H1 (cell line): Measurements from ENCODE around the gene RCOR2. TPM values are rescaled to one million over a fixed set of nuclear protein-coding genes. Genes with fewer than 3 reads are reported as not detected.

Experiments used
- CTCF ChIA-PET: fragments of 300-600 bp; sonication (Branson Sonifier 250); formaldehyde crosslinking; loops from one replicate; lab custom pipeline; 2021; ENCODE audit not compliant: partially characterized antibody; lab: Charles Lee
- POLR2A ChIA-PET: fragments of 300-600 bp; sonication (Branson Sonifier 250); formaldehyde crosslinking; loops from one replicate; lab custom pipeline; 2021; ENCODE audit warnings: inconsistent platforms; ENCODE audit not compliant: partially characterized antibody; lab: Charles Lee
- DNase-seq, 2 experiments: peaks; one replicate each; pipeline versions ENCODE4 v3.0.0 to v3.0.0-alpha.2; 2010 to 2022; ENCODE audit warnings: low spot score in 2 of 2, low read depth in 1 of 2, mixed read lengths in 1 of 2
- FAIRE-seq: peaks from 2 replicates; lab custom pipeline; 2011; peaks lifted over from hg19 to GRCh38; lab: Jason Lieb, UNC
- H2AFZ ChIP-seq: 2 replicates; pipeline ENCODE4 v1.8.1; 2012; ENCODE audit warnings: low read length, inconsistent platforms
- H2AK5ac ChIP-seq: 2 replicates; pipeline ENCODE4 v1.6.1; 2013; ENCODE audit warnings: low read depth, low read length
- H2BK120ac ChIP-seq: replicated peaks from 2 replicates; pipeline ENCODE3; 2013; ENCODE audit warnings: low read depth, low read length, inconsistent platforms
- H2BK12ac ChIP-seq: 2 replicates; pipeline ENCODE4 v1.6.1; 2013; ENCODE audit warnings: low read depth, low read length
- H2BK15ac ChIP-seq: 2 replicates; pipeline ENCODE4 v1.6.1; 2013; ENCODE audit warnings: low read length
- H2BK20ac ChIP-seq: 2 replicates; pipeline ENCODE4 v1.6.1; 2013; ENCODE audit warnings: low read length
- H2BK5ac ChIP-seq: 2 replicates; pipeline ENCODE4 v1.6.1; 2013; ENCODE audit warnings: low read depth, low read length
- H3K14ac ChIP-seq: 2 replicates; pipeline ENCODE4 v1.6.1; 2013; ENCODE audit warnings: inconsistent platforms; ENCODE audit not compliant: insufficient read length
- H3K18ac ChIP-seq: 2 replicates; pipeline ENCODE4 v1.6.1; 2013; ENCODE audit warnings: low read length; ENCODE audit errors: extremely low read depth
- H3K23ac ChIP-seq: 2 replicates; pipeline ENCODE4 v1.6.1; 2013; ENCODE audit warnings: inconsistent platforms; ENCODE audit not compliant: insufficient read length
- H3K23me2 ChIP-seq: 2 replicates; pipeline ENCODE4 v1.6.1; 2013; ENCODE audit warnings: low read depth, low read length
- H3K27ac ChIP-seq: 2 replicates; pipeline ENCODE4 v1.6.1; 2011; ENCODE audit warnings: low read depth, low read length, inconsistent platforms
- H3K27me3 ChIP-seq, 4 experiments: replicated peaks in 1 of 4; 1 replicate in 1 of 4; 2 replicates in 3 of 4; pipeline versions ENCODE4 v1.6.1 to v1.8.1; 2011 to 2013; ENCODE audit warnings: low read length in 3 of 4, mild to moderate bottlenecking in 3 of 4, inconsistent platforms in 2 of 4, mixed read lengths in 2 of 4, moderate library complexity in 1 of 4; ENCODE audit not compliant: control insufficient read depth in 3 of 4, insufficient read depth in 3 of 4; ENCODE audit errors: extremely low read depth in 1 of 4
- H3K36me3 ChIP-seq, 4 experiments: 2 replicates each; pipeline versions ENCODE4 v1.6.1 to v1.8.1; 2011 to 2013; ENCODE audit warnings: mild to moderate bottlenecking in 4 of 4, low read length in 3 of 4, moderate library complexity in 2 of 4, control low read depth in 1 of 4, inconsistent platforms in 1 of 4; ENCODE audit not compliant: insufficient read depth in 4 of 4, control insufficient read depth in 2 of 4
- H3K4ac ChIP-seq: replicated peaks from 2 replicates; pipeline ENCODE3; 2013; ENCODE audit warnings: low read length, low read depth, mixed read lengths, inconsistent platforms; ENCODE audit not compliant: insufficient read length
- H3K4me1 ChIP-seq, 4 experiments: replicated peaks in 1 of 4; 1 replicate in 1 of 4; 2 replicates in 3 of 4; pipeline versions ENCODE4 v1.6.1 to v1.8.1; 2011 to 2013; ENCODE audit warnings: low read length in 3 of 4, inconsistent platforms in 2 of 4, mixed read lengths in 1 of 4; ENCODE audit not compliant: insufficient read depth in 4 of 4, control insufficient read depth in 3 of 4
- H3K4me2 ChIP-seq, 2 experiments: 2 replicates each; pipeline versions ENCODE4 v1.6.1 to v1.8.1; 2011 to 2013; ENCODE audit warnings: low read depth in 2 of 2, low read length in 2 of 2, control low read depth in 1 of 2, inconsistent platforms in 1 of 2, mild to moderate bottlenecking in 1 of 2; ENCODE audit not compliant: insufficient read depth in 1 of 2
- H3K4me3 ChIP-seq, 4 experiments: fragments of 200-600, 300-600 bp in 1 of 4; sonication (generic), shearing (Covaris generic), sonication (Bioruptor Twin) in 1 of 4; 2 replicates each; pipeline versions ENCODE4 v1.5.1 to v1.8.1; 2011 to 2016; ENCODE audit warnings: low read length in 4 of 4, low read depth in 3 of 4, control low read depth in 2 of 4, inconsistent platforms in 2 of 4, mild to moderate bottlenecking in 2 of 4, mixed read lengths in 1 of 4, moderate library complexity in 1 of 4; ENCODE audit not compliant: insufficient read depth in 2 of 4; ENCODE audit errors: extremely low read depth in 1 of 4
- H3K56ac ChIP-seq: replicated peaks from 2 replicates; pipeline ENCODE3; 2013; ENCODE audit warnings: low read depth, mild to moderate bottlenecking, mixed read lengths, low read length, inconsistent platforms; ENCODE audit not compliant: insufficient read length
- H3K79me1 ChIP-seq: 2 replicates; pipeline ENCODE4 v1.6.1; 2013; ENCODE audit warnings: low read depth, low read length, control low read depth
- H3K79me2 ChIP-seq, 2 experiments: 2 replicates each; pipeline versions ENCODE4 v1.6.1 to v1.8.1; 2012 to 2013; ENCODE audit warnings: low read length in 2 of 2, mild to moderate bottlenecking in 2 of 2, inconsistent platforms in 1 of 2; ENCODE audit not compliant: insufficient read depth in 2 of 2, control insufficient read depth in 1 of 2
- H3K9ac ChIP-seq, 4 experiments: replicated peaks in 1 of 4; 1 replicate in 1 of 4; 2 replicates in 3 of 4; pipeline versions ENCODE4 v1.6.1 to v1.8.1; 2011 to 2013; ENCODE audit warnings: low read depth in 3 of 4, low read length in 3 of 4, control low read depth in 2 of 4, mild to moderate bottlenecking in 2 of 4, moderate library complexity in 2 of 4, inconsistent platforms in 1 of 4; ENCODE audit errors: extremely low read depth in 1 of 4
- H3K9me3 ChIP-seq, 2 experiments: 2 replicates each; pipeline versions ENCODE4 v1.6.1 to v1.8.1; 2012 to 2013; ENCODE audit warnings: mild to moderate bottlenecking in 2 of 2, moderate library complexity in 2 of 2, control low read depth in 1 of 2, inconsistent platforms in 1 of 2, low read depth in 1 of 2, low read length in 1 of 2, mixed read lengths in 1 of 2; ENCODE audit not compliant: insufficient read depth in 2 of 2
- H4K20me1 ChIP-seq, 2 experiments: replicated peaks in 1 of 2; 2 replicates each; pipeline versions ENCODE3 to v1.8.1; 2011 to 2013; ENCODE audit warnings: inconsistent platforms in 2 of 2, low read length in 2 of 2, mild to moderate bottlenecking in 1 of 2; ENCODE audit not compliant: insufficient read depth in 2 of 2, control insufficient read depth in 1 of 2
- H4K5ac ChIP-seq: 2 replicates; pipeline ENCODE4 v1.6.1; 2013; ENCODE audit warnings: low read length, low read depth, mixed read lengths, inconsistent platforms; ENCODE audit not compliant: insufficient read length
- H4K8ac ChIP-seq: 2 replicates; pipeline ENCODE4 v1.8.0; 2013; ENCODE audit warnings: mild to moderate bottlenecking, moderate library complexity, low read length, inconsistent platforms; ENCODE audit not compliant: insufficient read depth; ENCODE audit errors: extremely low read depth
- H4K91ac ChIP-seq: replicated peaks from 2 replicates; pipeline ENCODE3; 2013; ENCODE audit warnings: low read length, mixed read lengths, inconsistent platforms; ENCODE audit not compliant: insufficient read length
- CBX5 ChIP-seq: fragments of 300-800, 300-1000 bp; sonication (generic); IDR thresholded peaks from 2 replicates; pipeline ENCODE4 v1.7.1; 2016; ENCODE audit warnings: antibody characterized with exemption, low read length, low read depth
- CEBPB ChIP-seq: IDR thresholded peaks from 2 replicates; pipeline ENCODE4 v1.6.1; 2012; ENCODE audit warnings: low read depth, low read length
- EP300 ChIP-seq, 2 experiments: IDR thresholded peaks; 1 replicate in 1 of 2; 2 replicates in 1 of 2; pipeline ENCODE4 v1.6.1; 2011 to 2012; ENCODE audit warnings: low read depth in 2 of 2, low read length in 2 of 2, mild to moderate bottlenecking in 2 of 2, borderline replicate concordance in 1 of 2, inconsistent platforms in 1 of 2, moderate library complexity in 1 of 2
- RNF2 ChIP-seq: fragments of 200-900, 300-1000 bp; sonication (generic); IDR thresholded peaks from 2 replicates; pipeline ENCODE4 v1.7.1; 2016; ENCODE audit warnings: borderline replicate concordance, low read depth, mild to moderate bottlenecking, antibody characterized with exemption, low read length; ENCODE audit not compliant: poor library complexity, severe bottlenecking; ENCODE audit errors: missing control alignments
- SIRT6 ChIP-seq: IDR thresholded peaks from one replicate; pipeline ENCODE4 v1.7.1; 2012; ENCODE audit warnings: low read length, inconsistent platforms
- SIX5 ChIP-seq: IDR thresholded peaks from 2 replicates; pipeline ENCODE4 v1.6.1; 2011; ENCODE audit warnings: mild to moderate bottlenecking, low read depth, low read length
- SP2 ChIP-seq: IDR thresholded peaks from 2 replicates; pipeline ENCODE4 v1.6.1; 2012; ENCODE audit warnings: mild to moderate bottlenecking, low read length, inconsistent platforms
- SRF ChIP-seq: IDR thresholded peaks from 2 replicates; pipeline ENCODE4 v1.6.1; 2011; ENCODE audit warnings: mild to moderate bottlenecking, low read depth, low read length, moderate library complexity
- SUZ12 ChIP-seq: fragments of 200-600 bp; sonication (generic); IDR thresholded peaks from 2 replicates; pipeline ENCODE4 v1.6.1; 2012; ENCODE audit warnings: mild to moderate bottlenecking, inconsistent platforms, low read length, moderate library complexity, mixed read lengths
- TAF1 ChIP-seq: IDR thresholded peaks from 2 replicates; pipeline ENCODE4 v1.6.1; 2011; ENCODE audit warnings: mild to moderate bottlenecking, low read depth, low read length
- WGBS, 2 experiments: shearing (Covaris generic) in 1 of 2; methylation state at CpG; one replicate each; pipeline versions ENCODE4 v1.1.6 to v1.1.7; 2013 to 2015; ENCODE audit warnings: low lambda C conversion rate in 2 of 2, mixed read lengths in 2 of 2, inconsistent platforms in 1 of 2, low coverage in 1 of 2, missing lambda C conversion rate in 1 of 2; ENCODE audit not compliant: insufficient replicate concordance in 2 of 2, insufficient coverage in 1 of 2, insufficient read length in 1 of 2; ENCODE audit errors: extremely low coverage in 1 of 2, missing lambda C conversion rate in 1 of 2; 5-methylcytosine and 5-hydroxymethylcytosine counted together
- polyA plus RNA-seq, 7 experiments: library from polyadenylated mRNA; depleted of rRNA in 3 of 7; stranded (reverse) in 5 of 7; unstranded in 2 of 7; fragments of >200 nt in 5 of 7; fragments of 200-250 nt in 2 of 7; gene quantifications; 1 replicate in 5 of 7; 2 replicates in 1 of 7; 4 replicates in 1 of 7; pipeline versions ENCODE4 v1.2.1 to v1.2.3, GENCODE V29; 2011 to 2013; ENCODE audit warnings: missing spikeins in 2 of 7, mixed read lengths in 2 of 7
- total RNA-seq: library from RNA; stranded (reverse); fragmentation: NEBNext Ultra II Directional; extraction: Animal tissue kit (Norgen Biotek cat#: 25700); gene quantifications from 2 replicates; pipeline ENCODE4 v1.2.1, GENCODE V29; 2021
- TF ChIP-seq, protein P1 (sequence below): IDR thresholded peaks from 2 replicates; pipeline ENCODE4 v1.6.1; 2011; ENCODE audit warnings: low read length, improper control_type of control experiment

Gene RCOR2
- total and polyA plus RNA-seq, 2 of the 8 experiments (the other 6 are each of a cell fraction or from before 2014, with no cell fraction given): 54.6 to 78.0 TPM

- H2BK12ac ChIP-seq: no peak overlapping the region
- H4K8ac ChIP-seq: no peak overlapping the region
- TF ChIP-seq, protein P1, sequence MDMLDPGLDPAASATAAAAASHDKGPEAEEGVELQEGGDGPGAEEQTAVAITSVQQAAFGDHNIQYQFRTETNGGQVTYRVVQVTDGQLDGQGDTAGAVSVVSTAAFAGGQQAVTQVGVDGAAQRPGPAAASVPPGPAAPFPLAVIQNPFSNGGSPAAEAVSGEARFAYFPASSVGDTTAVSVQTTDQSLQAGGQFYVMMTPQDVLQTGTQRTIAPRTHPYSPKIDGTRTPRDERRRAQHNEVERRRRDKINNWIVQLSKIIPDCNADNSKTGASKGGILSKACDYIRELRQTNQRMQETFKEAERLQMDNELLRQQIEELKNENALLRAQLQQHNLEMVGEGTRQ: no peak
- TF ChIP-seq RNF2 (no peak), EP300 (IDR thresholded peaks at IDR 0.05; ENCODE audit: borderline replicate concordance in 1 of 2, low read depth in 2 of 2, low read length in 2 of 2) (no peak), TAF1 (no peak), SUZ12 (no peak), SP2 (no peak), CBX5 (no peak), SIX5 (no peak), SIRT6 (no peak), CEBPB (no peak), SRF (no peak)
- TF ChIP-seq, all 59 proteins: peak for 0
- no peak overlapping the region for H2BK15ac ChIP-seq
- no peak overlapping the region for H2AFZ ChIP-seq
- 96% methylated on average over 4 of the region's 4 CpGs; no CpG with 5 or more reads in 1 of the 2 experiments for WGBS, 2 experiments
- no peak overlapping the region for H2AK5ac ChIP-seq
- ChIA-PET POLR2A (no interaction called here), CTCF (interaction anchor here (0.5 to 1.5 kb wide), 4 partner anchors 11 to 59 kb away, joined by 3 to 4 read pairs (median 3); no protein-coding TSS in a partner anchor)
- H3K9ac ChIP-seq: no peak overlapping the region
- peaks cover 0 to 30% of the 10 kb centered on the region in 2 experiments; a peak in 2 of 4 replicates for H3K79me2 ChIP-seq
- peaks cover 31 to 51% (median 44%) of the 10 kb centered on the region in 4 experiments for H3K36me3 ChIP-seq
- no peak overlapping the region for H2BK5ac ChIP-seq
- peaks cover 3 to 9% of the 10 kb centered on the region in 2 experiments for H4K20me1 ChIP-seq
- H3K4me1 ChIP-seq: 0 out of 7 replicates have a peak, but pooled peaks cover 0 to 5% (median 0%) of the 10 kb centered on the region in 4 experiments
- H3K18ac ChIP-seq: no peak overlapping the region
- H3K4me3 ChIP-seq: no peak overlapping the region
- H3K23ac ChIP-seq: no peak overlapping the region
- H3K14ac ChIP-seq: no peak overlapping the region
- no peaks in the 10 kb centered on the region for H3K9me3 ChIP-seq
- H3K23me2 ChIP-seq: no peaks in the 10 kb centered on the region
- no peak overlapping the region for H3K56ac ChIP-seq
- DNase-seq (no peak), FAIRE-seq (no peak)
- H3K79me1 ChIP-seq: peaks cover 7% of the 10 kb centered on the region
- no peak overlapping the region for H3K27ac ChIP-seq
- no peak overlapping the region for H2BK120ac ChIP-seq
- no peak overlapping the region for H3K4me2 ChIP-seq
- H3K4ac ChIP-seq: no peak overlapping the region
- no peak overlapping the region for H4K5ac ChIP-seq
- no peak overlapping the region for H4K91ac ChIP-seq
- no peak overlapping the region for H2BK20ac ChIP-seq
- H3K27me3 ChIP-seq: no peaks in the 10 kb centered on the region
Measured at GRCh38 chr11:63896071-63896470, 20.9 kb downstream of the RCOR2 start.
